Measurements from ENCODE around the gene MMEL1.

Gene MMEL1

GRCh38 chr1:2540816-2541492 is 91.9 kb downstream of the MMEL1 start:
- DNase-seq = peak in 2 of 3 experiments; percentile 23 to 36
